Head of caudate nucleus (tissue), 42 donors: ENCODE results near the gene ARHGEF12.

Experiments
- DNase-seq, 42 donors: peaks; one replicate each; pipeline versions ENCODE4 v3.0.0 to v3.0.0-alpha.2; 2020 to 2021; ENCODE audit warnings: mixed read lengths in 7 of 42
- intact Hi-C: fragments of 100-400 bp; cut with DNase I; formaldehyde crosslinking; loops from one replicate; pipeline ENCODE4 v1.15.0; 2022

ARHGEF12 gene

GRCh38 chr11:120316880-120317688 lies 19.1 kb upstream of the ARHGEF12 start:
- DNase-seq, result peak in 1 of 42 donors; percentile 10
- intact Hi-C loops, result no loop called here

- intact Hi-C loops, result no loop called here
Measured at GRCh38 chr11:120317689-120318480, 18.3 kb upstream of the ARHGEF12 start.

GRCh38 chr11:120318906-120319305 lies 17.3 kb upstream of the ARHGEF12 start:
- peak in 1 of 42 donors; percentile 3 for DNase-seq
- intact Hi-C loops, result no loop called here

More at GRCh38 chr11:120317689-120318480, 18.3 kb upstream of the ARHGEF12 start:
- DNase-seq, result no peak

GRCh38 chr11:120324932-120325810 lies 11.0 kb upstream of the ARHGEF12 start, which contains the start of gene TLCD5:
TLCD5 (plus strand) TSS chr11:120325299; CDS start chr11:120327442, 2,143 bp downstream.
- intact Hi-C loops, result no loop called here
- DNase-seq, result peak in 41 of 42 donors; percentile 31 to 86 (median 75)

- no peak for DNase-seq
- intact Hi-C loops, result no loop called here
Measured at GRCh38 chr11:120326228-120326627, 10.0 kb upstream of the ARHGEF12 start.

GRCh38 chr11:120326845-120327281 lies 9.3 kb upstream of the ARHGEF12 start:
- intact Hi-C loops, result no loop called here
- no peak for DNase-seq

GRCh38 chr11:120327311-120327710 lies 8.9 kb upstream of the ARHGEF12 start:
- DNase-seq, result no peak
- intact Hi-C loops, result no loop called here

- no peak for DNase-seq
- intact Hi-C loops, result no loop called here
Measured at GRCh38 chr11:120329556-120329955, 6.7 kb upstream of the ARHGEF12 start.

GRCh38 chr11:120330045-120330444 lies 6.2 kb upstream of the ARHGEF12 start:
- no peak for DNase-seq
- intact Hi-C loops, result loop anchor here (10.0 kb wide), 1 partner anchor 55 kb away; no protein-coding TSS in a partner anchor

GRCh38 chr11:120331301-120331996 lies 4.8 kb upstream of the ARHGEF12 start:
- DNase-seq, result no peak
- intact Hi-C loops, result loop anchor here (10.0 kb wide), 1 partner anchor 53 kb away; no protein-coding TSS in a partner anchor

- no peak for DNase-seq
- intact Hi-C loops, result loop anchor here (10.0 kb wide), 1 partner anchor 52 kb away; no protein-coding TSS in a partner anchor
Measured at GRCh38 chr11:120332822-120333716, 3.1 kb upstream of the ARHGEF12 start.

- no peak for DNase-seq
- intact Hi-C loops, result loop anchor here (10.0 kb wide), 1 partner anchor 51 kb away; no protein-coding TSS in a partner anchor
Measured at GRCh38 chr11:120333801-120334200, 2.4 kb upstream of the ARHGEF12 start.

- DNase-seq, result no peak
- intact Hi-C loops, result loop anchor here (10.0 kb wide), 1 partner anchor 50 kb away; no protein-coding TSS in a partner anchor
Measured at GRCh38 chr11:120334332-120334731, 1.9 kb upstream of the ARHGEF12 start.

- peak in 35 of 42 donors; percentile 22 to 90 (median 64) for DNase-seq
- intact Hi-C loops, result loop anchor here (5.0 to 10.0 kb wide), 2 partner anchors 50 to 177 kb away; partner anchors contain the start of gene GRIK4
Measured at GRCh38 chr11:120334894-120335462, 1.2 kb upstream of the ARHGEF12 start.

GRCh38 chr11:120335556-120335907 lies 681 bp upstream of the ARHGEF12 start:
- peak in 2 of 42 donors; percentile 8 to 39 for DNase-seq

GRCh38 chr11:120336641-120337354 lies 585 bp downstream of the ARHGEF12 start:
- intact Hi-C loops, result loop anchor here (5.0 to 10.0 kb wide), 2 partner anchors 48 to 176 kb away; partner anchors contain the start of gene GRIK4
- DNase-seq, result peak in 38 of 42 donors; percentile 14 to 73 (median 46)

More at GRCh38 chr11:120335556-120335907, 681 bp upstream of the ARHGEF12 start:
- intact Hi-C loops, result loop anchor here (5.0 to 10.0 kb wide), 2 partner anchors 49 to 177 kb away; partner anchors contain the start of gene GRIK4
